NCI-H345 treated with DMSO at 0.1 percent for 48 hours (cell line): ENCODE data around the gene NFATC2IP.
A peak's percentile ranks its signal among the peaks of the same experiment; 100 is the strongest.
"Not testable (repeated sequence)": the region's sequence is repeated elsewhere in the genome, so short reads cannot be mapped to it uniquely, and the experiment has no call there.

Source experiments
- DNase-seq: peaks from one replicate; lab custom pipeline; 2025; ENCODE audit not compliant: unreplicated experiment; lab: John Stamatoyannopoulos, UW

Gene NFATC2IP

DNA sequence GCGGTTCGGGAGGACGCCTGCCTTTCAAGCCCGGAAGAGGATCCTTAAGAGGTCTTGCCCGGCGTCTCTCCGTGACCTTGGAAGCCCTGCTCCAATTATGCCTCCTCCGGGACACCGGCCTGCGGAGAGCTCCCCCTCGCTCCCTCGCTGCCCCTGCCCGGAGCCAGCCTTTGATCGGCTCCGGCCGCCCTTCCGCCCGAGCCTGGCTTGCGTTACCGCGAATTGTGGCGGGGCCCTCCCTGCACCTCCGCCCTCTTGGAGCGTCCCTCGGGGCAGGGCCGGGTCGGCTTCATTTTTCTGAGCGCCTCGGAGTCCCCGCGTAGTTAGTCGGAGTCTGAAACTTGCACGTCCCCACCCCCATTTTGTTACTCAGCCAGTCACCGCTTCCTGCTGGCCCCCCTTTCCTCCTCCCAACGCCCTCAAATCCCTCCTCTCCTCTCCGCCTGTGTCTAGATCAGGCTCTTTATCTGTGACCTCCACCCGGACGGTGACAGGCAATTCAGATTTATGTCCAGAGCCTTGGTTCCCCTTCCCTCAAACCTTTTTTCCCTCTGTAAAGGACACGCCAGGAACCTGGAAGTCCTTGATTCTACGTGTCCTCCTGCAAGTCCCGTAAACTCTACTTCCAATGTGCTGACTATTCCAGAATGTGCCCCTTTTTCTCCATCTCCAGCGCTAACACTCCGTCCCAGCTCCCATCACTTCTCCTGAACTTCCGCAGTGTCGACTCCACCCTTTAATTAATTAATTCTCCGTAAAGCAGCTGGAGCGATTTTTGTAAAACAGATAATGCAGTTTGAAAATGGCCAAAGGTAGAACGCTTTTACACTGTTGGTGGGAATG is 25.1 kb upstream of the NFATC2IP start:
- DNase-seq = peak; percentile 64

DNA sequence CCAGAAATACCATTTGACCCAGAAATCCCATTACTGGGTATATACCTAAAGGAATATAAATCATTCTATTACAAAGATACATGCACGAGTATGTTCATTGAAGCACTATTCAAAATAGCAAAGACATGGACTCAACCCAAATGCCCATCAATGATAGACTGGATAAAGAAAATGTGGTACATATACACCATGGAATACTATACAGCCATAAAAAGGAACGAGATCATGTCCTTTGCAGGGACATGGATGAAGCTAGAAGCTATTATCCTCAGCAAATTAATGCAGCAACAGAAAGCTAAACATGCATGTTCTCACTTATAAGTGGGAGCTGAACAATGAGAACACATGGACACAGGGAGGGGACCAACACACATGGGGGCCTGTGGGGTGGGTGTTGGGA is 24.5 kb upstream of the NFATC2IP start:
- DNase-seq = not testable (repeated sequence)

- no peak for DNase-seq
Observed at GRCh38 chr16:28927815-28928214, 22.9 kb upstream of the NFATC2IP start.

DNA sequence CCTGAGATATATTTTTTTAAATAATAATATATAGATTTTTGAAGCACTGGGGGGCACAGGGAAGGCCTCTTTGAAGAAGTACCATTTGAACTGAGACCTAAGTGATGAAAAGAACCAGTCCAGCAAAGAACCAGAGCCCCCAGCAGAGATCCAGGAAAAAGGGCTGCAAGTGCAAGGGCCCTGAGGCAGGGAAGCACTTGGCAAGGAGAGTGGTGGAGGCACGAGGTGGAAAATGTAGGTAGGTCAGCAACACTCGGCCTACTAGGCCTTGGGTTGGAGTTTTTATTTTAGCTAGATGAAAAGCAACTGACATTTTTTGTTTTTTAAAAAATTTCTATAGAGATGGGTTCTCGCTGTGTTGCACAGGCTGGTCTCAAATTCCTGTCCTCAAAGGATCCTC is 20.5 kb upstream of the NFATC2IP start:
- DNase-seq = no peak

GRCh38 chr16:28930652-28931051 is 20.1 kb upstream of the NFATC2IP start:
- no peak for DNase-seq

GRCh38 chr16:28931801-28932225 is 18.9 kb upstream of the NFATC2IP start, which contains the start of gene CD19:
Gene CD19 (plus strand): TSS chr16:28931971. CDS start chr16:28932001, 30 bp downstream.
- no peak for DNase-seq

DNA sequence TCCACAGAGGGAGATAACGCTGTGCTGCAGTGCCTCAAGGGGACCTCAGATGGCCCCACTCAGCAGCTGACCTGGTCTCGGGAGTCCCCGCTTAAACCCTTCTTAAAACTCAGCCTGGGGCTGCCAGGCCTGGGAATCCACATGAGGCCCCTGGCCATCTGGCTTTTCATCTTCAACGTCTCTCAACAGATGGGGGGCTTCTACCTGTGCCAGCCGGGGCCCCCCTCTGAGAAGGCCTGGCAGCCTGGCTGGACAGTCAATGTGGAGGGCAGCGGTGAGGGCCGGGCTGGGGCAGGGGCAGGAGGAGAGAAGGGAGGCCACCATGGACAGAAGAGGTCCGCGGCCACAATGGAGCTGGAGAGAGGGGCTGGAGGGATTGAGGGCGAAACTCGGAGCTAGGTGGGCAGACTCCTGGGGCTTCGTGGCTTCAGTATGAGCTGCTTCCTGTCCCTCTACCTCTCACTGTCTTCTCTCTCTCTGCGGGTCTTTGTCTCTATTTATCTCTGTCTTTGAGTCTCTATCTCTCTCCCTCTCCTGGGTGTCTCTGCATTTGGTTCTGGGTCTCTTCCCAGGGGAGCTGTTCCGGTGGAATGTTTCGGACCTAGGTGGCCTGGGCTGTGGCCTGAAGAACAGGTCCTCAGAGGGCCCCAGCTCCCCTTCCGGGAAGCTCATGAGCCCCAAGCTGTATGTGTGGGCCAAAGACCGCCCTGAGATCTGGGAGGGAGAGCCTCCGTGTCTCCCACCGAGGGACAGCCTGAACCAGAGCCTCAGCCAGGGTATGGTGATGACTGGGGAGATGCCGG is 18.2 kb upstream of the NFATC2IP start:
- DNase-seq = no peak

DNA sequence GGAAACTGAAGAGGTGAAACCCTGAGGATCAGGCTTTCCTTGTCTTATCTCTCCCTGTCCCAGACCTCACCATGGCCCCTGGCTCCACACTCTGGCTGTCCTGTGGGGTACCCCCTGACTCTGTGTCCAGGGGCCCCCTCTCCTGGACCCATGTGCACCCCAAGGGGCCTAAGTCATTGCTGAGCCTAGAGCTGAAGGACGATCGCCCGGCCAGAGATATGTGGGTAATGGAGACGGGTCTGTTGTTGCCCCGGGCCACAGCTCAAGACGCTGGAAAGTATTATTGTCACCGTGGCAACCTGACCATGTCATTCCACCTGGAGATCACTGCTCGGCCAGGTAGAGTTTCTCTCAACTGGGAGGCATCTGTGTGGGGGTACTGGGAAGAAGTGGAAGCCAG is 17.6 kb upstream of the NFATC2IP start:
- no peak for DNase-seq

GRCh38 chr16:28935346-28935745 is 15.4 kb upstream of the NFATC2IP start:
- no peak for DNase-seq

DNA sequence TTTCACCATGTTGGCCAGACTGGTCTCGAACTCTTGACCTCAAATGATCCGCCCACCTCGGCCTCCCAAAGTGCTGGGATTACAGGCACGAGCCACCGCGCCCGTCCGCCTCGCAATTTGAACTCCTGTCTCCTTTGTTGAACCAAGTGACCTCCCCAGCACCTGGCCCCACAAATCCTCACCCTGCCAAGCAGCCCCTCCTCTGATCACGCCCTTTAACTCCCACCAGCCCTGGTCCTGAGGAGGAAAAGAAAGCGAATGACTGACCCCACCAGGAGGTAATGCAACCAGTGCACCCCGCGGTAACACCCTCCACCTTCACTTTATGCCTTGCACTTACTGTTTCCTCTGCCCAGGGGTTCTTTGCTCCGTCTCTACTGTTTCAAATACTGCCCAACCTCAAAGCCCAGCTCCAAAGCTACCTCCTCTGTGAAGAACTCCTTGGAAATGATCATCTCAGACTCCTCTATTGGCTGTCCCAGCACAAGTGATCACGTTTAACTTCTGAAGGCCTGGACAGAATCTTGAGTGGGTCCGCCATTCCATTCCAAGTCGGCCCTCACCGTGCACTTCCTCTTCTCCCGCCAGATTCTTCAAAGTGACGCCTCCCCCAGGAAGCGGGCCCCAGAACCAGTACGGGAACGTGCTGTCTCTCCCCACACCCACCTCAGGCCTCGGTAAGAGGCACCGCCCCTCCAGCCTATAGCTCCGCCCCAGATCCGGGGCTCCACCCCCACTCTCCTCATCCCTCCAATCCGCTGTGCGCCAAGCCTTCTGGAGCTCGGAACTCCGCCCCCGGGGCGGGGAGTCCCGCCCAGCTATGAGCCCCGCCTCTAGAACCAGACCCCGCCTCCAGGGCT is 14.6 kb upstream of the NFATC2IP start:
- no peak for DNase-seq

DNA sequence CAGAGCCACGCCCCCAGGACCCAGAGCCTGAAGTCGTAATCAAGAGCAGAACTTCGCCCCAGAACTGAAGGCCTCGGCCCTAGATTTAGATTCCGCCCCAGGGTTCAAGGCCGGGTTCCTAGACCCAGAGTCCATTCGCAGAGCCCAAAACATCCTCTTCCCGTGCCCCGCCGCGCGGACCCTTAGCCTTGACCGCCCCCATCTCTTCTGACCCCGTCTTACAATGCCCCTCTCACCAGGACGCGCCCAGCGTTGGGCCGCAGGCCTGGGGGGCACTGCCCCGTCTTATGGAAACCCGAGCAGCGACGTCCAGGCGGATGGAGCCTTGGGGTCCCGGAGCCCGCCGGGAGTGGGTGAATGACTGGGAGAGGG is 14.0 kb upstream of the NFATC2IP start:
- DNase-seq = no peak

DNA sequence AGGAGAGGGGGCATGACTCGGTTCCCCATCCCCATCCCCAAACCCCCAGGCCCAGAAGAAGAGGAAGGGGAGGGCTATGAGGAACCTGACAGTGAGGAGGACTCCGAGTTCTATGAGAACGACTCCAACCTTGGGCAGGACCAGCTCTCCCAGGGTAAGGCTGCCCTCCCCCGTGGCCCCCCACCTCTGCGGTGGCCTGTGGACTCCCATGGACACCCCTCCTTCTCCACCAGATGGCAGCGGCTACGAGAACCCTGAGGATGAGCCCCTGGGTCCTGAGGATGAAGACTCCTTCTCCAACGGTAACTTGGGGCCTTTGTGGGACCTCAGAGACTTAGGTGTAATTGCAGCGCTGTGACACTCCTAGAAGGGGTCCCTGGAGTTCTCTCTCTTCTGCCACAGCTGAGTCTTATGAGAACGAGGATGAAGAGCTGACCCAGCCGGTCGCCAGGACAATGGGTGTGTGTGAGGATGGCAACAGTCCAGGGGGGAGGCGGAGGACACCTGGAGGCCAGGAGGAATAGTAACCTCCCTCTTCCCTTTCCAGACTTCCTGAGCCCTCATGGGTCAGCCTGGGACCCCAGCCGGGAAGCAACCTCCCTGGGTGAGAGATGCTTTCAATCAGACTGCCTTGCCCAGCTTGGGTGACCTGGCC is 13.4 kb upstream of the NFATC2IP start:
- DNase-seq = no peak

DNA sequence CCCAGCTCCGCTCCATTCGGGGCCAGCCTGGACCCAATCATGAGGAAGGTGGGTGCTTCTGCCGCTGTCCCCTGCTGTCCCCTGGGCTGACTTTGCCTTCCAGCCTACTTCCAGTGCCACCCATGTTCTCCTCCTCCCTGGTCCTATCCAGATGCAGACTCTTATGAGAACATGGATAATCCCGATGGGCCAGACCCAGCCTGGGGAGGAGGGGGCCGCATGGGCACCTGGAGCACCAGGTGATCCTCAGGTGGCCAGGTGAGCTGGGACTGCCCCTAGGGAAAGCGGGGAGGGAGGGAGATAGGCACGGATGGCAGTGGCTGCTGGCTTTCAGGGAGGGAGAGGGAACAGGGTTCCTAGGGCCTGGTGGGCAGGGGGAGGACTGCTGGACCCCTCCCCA is 12.0 kb upstream of the NFATC2IP start:
- no peak for DNase-seq

- not testable (repeated sequence) for DNase-seq
Observed at GRCh38 chr16:28939825-28940224, 10.9 kb upstream of the NFATC2IP start.

GRCh38 chr16:28943281-28943680 is 7.5 kb upstream of the NFATC2IP start:
- no peak for DNase-seq

DNA sequence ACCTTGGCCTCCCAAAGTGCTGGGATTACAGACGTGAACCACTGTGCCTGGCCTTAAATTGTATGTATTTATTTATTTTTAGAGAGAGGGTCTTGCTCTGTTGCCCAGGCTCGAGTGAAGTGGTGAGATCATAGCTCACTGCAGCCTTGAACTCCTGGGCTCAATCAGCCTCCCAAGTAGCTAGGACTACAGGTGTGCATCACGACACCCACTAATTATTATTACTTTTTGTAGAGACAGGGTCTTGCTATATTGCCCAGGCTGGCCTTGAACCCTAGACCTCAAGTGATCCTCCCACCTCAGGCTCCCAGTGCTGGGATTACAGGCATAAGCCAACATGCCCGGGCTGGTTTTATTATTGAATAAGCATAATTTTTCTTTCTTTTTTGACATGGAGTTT is 4.1 kb upstream of the NFATC2IP start:
- no peak for DNase-seq

GRCh38 chr16:28951410-28951943 is 740 bp downstream of the NFATC2IP start:
- no peak for DNase-seq

DNA sequence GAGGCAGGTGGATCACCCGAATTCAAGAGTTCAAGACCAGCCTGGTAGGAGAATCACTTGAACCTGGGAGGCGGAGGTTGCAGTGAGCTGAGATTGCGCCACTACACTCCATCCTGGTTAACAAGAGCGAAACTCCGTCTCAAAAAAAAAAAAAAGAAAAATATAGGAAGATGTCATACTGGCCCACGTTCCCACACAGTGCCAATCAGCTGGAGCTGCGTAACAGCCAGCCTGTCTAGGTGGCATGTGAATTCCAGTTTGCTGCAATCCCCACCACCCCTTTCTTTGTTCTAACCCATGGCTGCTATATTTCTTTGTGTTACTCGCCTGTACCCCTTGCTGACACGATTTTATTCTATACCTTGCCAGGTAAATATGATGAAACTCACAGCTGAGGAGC is 7.5 kb downstream of the NFATC2IP start:
- DNase-seq = no peak

GRCh38 chr16:28958836-28959235 is 8.1 kb downstream of the NFATC2IP start:
- DNase-seq = no peak

DNA sequence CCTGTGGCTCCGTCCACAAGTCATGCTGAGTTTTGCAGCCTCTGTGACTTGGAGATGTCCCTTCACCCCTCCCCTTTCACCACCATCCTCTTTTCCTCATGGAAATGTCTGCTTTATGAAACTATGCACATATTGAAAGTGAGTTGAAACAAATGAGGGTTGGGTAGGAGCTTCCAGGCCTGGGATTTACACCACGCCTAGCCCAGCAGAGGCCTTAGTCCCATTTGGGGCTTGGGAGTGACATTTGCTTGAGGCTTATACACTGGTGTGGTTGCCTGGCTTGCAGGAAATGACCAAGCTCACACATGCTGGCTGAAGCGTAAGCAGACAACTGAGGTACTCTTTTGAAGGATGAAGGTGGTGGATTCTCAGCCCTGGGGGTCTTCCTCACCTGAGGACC is 13.3 kb downstream of the NFATC2IP start:
- DNase-seq = no peak
